Anterior cingulate cortex (tissue), 58 donors: ENCODE measurements around the gene KIAA0586.
"Not testable (repeated sequence)": the region's sequence is repeated elsewhere in the genome, so short reads cannot be mapped to it uniquely, and the experiment has no call there.

Experiments used
- DNase-seq, 58 donors: peaks; one replicate each; lab custom pipeline; 2025; lab: John Stamatoyannopoulos, UW

Gene KIAA0586

DNA sequence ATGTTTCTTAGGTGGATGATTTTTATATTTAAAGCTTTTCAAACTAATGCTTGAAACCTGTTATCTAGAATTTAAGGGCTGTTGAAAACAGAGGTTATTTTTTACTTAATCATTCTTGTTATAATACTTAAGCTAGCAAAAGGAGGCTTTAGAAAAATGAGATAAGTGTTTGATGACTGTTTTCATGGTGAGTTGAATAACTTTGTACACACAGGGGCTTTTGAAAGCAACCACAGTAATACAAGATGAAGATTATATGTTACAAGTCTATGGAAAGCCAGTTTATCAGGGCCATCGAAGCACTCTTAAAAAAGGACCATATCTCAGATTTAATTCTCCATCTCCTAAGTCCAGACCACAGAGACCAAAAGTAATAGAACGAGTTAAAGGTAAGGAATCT, 33.3 kb downstream of the KIAA0586 start:
- DNase-seq = no peak

DNA sequence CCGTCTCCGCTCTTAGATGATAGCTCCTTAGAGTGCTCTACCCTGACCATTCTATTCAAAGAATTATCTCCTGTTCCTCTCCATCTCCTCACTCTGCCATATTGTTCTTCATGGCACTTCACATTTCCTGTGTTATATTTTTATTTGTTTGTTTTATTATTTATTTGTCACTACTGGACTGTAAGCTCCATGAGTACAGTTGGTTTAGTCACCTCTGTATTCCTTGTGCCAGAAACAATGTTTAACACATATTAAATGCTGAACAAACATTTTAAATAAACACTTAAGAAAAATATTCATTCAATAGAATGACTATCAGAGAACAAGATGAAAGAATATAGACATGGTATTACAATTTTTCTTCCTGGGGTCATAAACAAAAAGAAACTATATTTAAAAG, 35.6 kb downstream of the KIAA0586 start:
- no peak for DNase-seq

DNA sequence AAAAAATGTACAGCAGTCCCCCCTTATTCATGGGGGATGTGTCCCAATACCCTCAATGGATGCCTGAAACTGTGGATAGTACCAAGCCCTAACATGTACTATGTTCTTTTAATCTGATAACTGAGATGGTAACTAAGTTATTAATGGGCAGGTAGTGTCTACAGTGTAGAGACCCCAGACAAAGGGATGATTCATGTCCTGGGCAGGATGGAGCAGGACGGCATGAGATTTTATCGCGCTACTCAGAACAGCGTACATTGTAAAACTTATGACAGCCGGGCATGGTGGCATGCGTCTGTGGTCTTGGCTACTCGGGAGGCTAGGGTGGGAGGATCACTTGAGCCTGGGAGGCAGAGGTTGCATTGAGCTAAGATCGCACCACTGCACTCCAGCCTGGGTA, 37.1 kb downstream of the KIAA0586 start:
- no peak for DNase-seq

DNA sequence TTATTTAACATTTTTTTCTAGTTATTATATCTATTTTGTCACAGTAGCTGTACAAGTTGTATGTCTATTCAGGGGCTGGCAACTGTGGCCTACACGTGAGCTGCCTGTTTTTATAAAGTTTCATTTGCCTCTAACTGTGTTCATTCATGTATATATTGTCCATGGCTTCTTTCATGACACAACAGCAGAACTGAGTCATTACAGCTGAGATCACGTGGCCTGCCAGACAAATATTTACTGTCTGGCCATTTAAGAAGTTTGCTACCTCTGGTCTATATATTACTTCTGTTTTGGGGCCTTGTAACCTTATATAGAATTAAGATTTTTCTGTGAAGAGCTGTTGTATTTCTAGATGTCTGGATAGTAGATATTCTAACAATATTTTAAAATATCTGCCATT, 37.9 kb downstream of the KIAA0586 start:
- no peak for DNase-seq

DNA sequence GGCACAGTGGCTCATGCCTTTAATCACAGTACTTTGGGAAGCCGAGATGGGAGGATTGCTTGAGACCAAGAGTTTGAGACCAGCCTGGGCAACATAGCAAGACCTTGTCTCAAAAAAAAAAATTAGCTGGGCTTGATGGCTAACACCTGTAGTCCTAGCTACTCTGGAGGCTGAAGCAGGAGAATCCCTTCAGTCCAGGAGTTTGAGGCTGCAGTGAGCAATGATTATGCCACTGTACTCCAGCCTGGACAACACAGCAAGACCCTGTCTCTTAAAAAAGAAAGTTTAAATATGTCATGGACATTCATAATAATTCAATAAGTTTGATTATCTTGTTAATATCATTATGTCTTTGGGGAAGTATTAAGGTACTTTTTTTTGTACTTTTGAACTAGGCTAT, 38.9 kb downstream of the KIAA0586 start:
- no peak for DNase-seq

DNA sequence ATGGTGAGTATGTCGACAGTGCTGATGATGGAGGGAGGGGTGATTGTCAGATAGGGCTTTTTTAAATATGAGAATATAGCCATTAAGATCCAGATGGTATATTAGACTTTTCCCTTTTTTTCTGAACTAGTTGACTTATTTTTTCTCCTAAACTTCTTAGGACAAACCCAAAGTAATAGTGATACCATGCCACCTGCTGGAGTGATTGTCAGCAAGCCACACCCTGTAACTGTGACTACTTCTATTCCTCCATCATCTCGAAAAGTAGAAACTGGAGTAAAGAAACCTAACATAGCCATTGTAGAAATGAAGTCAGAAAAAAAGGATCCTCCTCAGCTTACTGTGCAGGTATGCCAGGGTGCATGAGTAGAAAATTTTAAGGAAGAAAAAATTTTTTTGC, 40.1 kb downstream of the KIAA0586 start:
- no peak for DNase-seq

DNA sequence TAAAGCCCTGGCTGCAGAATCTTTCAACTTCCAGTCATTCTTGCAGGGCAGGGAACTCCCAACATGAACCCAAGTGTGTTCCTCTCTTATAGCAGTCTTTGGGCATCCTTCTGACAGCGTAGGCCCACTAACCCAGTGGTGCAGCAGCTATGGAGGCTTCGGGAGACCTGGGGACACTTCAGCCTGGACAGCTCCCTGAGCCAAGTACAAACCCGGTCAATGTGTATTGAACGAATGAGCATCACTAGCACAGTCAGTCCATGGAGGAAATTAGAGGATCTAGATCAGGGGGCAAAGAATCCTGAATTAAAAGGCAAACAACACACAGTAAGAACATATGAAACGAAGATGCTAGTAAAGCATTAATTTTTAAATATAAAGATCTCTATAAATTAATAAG, 41.8 kb downstream of the KIAA0586 start:
- no peak for DNase-seq

DNA sequence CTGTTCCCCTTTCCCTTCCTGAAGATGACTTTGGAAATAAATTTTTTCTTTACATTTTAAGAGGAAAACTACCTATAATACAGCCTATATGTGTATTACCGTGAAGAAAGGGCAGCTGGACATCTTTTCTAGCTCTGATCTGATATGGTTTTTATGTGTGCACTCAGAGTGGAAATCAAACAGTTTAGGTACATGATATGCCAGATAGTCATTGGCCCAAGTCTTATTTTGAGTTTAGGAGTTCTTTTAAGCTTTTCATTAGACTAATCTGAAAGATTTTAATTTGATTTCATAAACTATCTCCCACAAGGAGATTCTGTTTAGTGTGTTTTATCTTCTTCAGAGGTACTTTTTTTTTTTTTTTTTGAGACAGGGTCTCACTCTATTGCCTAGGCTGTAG, 48.8 kb downstream of the KIAA0586 start:
- DNase-seq = no peak

DNA sequence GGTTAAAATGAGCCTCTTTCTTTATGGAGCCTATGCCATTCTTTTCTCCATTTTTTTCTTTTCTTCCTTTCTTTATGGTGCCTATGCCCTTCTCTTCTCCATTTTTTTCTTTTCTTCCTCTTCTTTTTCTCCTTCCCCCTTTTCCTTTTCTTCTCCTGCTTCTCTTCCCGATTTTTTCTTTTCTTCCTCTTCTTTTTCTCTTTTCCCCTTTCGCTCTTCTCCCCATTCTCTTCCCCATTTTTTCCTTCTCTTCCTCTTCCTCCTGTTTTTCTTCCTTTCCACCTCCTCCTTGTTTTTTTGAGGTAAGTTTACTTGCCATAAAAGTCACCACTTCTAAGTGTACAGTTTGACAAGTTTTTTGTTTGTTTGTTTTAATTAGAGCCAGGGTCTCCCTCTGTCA, 50.1 kb downstream of the KIAA0586 start:
- DNase-seq = no peak

DNA sequence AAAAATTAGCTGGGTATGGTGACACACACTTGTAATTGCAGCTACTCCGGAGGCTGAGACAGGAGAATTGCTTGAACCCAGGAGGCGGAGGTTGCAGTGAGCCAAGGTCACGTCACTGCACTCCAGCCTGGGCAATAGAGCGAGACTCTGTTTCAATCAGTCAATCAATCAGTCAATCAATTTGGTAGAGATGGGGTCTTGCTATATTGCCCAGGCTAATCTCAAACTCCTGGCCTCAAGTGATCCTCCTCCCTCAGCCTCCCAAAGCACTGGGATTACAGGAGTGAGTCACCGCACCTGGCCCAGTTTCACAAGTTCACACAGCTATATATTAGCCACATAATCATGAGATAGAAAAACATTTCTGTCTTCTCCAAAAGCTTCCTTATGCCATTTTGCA, 50.8 kb downstream of the KIAA0586 start:
- DNase-seq = not testable (repeated sequence)

DNA sequence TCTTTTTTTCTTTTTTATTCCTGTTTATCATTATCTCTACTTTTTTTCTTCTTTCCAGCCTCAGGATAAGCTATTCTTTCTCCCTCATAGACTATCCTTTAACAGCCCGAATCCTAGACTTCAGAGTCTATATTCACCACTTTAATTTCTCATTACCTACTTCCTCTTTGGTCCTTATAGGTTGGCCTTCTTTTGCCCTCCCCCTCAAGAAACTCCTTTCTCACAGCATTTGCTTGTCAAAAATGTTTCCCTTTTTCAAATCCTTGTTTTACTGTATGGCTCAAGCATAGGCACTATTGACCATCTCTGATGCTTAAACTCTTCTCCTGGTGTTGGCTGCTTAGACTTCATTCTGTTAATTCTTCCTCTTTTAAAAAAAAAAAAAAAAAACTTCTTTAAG, 52.5 kb downstream of the KIAA0586 start:
- DNase-seq = no peak

DNA sequence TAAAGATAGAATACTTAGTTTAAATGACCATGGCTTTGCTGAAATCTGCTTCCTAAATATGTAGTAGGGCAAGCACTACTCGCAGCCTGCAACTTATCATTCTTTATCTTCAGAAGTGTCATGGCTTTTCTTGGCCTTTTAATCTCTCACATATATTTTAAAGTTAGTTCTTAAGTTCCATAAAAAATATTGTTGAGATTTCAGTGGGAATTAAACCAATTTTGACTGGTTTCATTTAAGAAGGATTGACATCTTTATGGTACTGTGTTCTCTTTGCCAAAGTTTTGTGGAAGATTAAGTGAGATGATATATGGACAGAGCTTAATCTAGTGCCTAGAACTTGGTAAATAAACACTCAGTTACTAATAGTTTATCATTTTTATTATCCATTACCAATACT, 56.7 kb downstream of the KIAA0586 start:
- DNase-seq = no peak

DNA sequence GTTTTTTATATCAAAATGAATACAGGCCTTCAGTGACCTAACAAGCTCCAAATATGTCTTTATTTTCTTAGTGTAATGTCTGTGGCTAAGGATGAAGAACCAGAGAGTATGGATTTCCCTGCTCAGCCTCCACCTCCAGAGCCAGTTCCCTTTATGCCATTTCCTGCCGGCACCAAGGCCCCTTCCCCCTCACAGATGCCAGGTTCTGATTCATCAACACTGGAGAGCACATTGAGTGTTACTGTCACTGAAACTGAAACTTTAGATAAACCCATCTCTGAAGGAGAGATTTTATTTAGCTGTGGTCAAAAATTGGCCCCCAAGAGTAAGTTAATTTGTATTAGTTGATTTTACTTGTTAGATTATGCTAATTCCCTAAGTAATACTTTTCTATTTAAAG, 61.0 kb downstream of the KIAA0586 start:
- no peak for DNase-seq

DNA sequence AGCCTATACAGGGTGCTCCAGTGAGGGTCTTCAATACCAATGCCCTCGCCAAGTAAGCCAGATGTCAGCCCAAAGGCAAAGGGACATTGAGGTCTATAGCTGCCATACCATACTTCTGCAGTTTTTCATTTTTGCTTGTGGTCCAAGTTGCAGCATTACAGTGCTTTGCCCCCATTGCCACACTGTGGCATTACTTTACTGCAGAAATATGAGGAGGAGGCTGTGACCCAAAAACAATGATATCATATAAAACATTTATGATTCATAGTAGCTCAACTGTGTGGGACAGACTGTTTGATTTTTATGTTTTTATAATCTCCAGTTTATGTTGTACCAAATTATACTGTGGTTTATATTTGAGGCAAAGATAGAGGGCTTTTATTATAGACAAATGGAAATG, 64.1 kb downstream of the KIAA0586 start:
- DNase-seq = no peak

DNA sequence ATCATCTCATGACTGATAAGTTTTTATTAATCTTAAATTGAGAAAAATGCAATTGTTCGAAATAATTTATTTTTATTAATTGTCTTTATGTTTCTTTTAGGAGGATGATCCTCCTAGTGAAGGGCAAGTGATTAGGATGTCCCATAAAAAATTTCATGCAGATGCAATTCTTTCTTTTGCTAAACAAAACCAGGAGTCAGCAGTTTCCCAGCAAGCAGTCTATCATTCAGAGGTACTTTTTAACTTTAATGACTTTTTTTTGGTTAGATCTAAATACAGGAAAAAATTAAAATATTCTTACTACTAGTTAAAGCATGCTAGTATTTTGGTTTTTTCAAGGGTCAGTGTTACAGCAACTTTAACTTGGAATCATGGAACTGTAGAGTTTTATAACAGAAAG, 64.5 kb downstream of the KIAA0586 start:
- no peak for DNase-seq

DNA sequence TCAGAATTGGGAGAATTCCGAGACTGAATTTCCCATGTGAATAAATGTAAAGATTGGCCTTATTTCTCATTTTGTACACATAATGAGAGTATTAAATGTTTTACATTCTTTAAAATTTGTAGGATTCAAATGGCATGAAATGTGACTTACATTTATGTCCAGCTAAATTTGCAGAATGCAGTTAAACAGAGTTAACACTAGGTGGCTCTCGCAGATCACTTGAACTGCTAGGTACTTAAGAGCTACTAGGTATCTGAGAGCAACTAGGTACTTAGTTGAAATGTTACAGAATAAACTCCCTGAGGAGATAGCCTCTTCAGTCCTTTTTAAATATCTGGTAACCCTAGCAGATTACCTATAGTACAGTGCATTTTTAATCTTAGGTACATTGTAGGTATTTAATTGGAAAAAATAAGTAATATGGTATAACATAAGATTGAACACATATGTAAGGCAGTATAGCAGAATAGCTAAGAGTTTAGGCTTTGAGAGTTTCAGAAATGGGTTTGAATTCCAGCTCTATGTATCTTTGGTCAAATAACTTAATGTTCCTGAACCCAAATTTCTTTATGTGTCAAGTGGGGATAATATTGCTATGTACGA, 73.8 kb downstream of the KIAA0586 start:
- peak in 8 of 58 donors; percentile 0 to 52 (median 6) for DNase-seq

DNA sequence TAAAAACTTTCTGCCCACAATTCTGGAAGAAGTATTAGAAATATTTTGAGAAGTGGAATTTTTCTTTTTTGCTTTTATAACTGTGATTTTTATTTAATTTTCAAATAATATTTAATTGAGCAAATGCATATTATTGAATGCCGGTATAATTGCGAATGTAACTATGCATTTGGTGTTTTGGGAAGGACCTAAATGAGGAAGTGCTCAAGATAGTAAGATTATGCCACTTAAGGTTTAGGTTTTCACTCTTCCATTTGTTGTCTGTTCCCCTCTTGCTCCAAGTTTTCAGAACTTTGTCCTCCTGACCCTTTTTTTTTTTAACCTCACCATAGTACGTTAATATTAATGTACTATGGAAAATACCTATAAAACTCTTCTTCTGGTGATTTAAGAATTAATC, 85.8 kb downstream of the KIAA0586 start:
- DNase-seq = no peak

DNA sequence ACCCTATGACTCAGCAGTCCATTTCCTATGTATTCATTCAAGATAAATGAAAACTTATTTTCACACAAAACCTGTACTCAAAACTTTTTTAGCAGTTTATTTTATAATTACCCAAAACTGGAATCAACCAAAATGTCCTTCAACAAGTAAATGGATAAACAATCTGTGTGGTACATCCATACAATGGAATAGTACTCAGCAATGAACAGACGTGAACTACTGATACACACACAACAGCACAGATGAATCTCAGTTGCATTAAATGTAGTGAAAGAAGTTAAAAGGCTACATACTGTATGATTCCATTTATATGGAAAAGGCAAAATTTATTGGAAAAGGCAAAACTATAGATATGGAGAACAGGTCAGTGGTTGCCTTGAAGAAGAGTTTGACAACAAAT, 90.1 kb downstream of the KIAA0586 start:
- no peak for DNase-seq

DNA sequence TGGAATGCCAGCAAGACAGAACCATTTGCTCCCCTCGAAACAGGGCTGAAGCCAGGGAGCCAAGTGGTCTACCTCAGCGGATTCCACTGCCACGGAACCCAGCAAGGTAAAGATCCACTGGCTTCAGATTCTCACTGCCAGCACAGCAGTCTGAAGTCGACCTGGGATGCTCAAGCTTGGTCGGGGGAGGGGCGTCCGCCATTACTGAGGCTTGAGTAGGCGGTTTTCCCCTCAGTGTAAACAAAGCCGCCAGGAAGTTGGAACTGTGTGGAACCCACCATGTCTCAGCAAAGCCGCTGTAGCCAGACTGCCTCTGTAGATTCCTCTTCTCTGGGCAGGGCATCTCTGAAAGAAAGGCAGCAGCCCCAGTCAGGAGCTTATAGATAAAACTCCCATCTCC, 98.2 kb downstream of the KIAA0586 start:
- DNase-seq = not testable (repeated sequence)

DNA sequence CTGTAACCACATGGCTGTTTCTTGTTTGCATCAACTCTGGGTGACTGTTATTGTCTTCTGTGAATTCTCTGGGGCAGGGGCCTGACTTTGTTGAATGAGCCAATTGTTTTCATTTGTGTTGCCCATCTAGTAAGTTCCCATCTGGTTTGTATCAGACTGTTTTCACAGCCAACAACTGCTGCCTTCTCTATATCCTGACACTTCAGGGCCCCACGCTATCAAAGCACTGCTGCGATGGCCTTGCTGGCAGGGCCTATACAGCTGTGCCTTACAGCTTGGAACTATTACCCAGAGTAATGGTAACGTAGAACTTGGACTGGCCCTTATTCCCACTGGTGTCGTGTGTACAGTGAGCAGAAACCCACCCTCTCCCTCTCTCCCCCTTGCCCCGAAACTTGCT, 105.9 kb downstream of the KIAA0586 start:
- DNase-seq = peak in 35 of 58 donors; percentile 1 to 83 (median 34)

DNA sequence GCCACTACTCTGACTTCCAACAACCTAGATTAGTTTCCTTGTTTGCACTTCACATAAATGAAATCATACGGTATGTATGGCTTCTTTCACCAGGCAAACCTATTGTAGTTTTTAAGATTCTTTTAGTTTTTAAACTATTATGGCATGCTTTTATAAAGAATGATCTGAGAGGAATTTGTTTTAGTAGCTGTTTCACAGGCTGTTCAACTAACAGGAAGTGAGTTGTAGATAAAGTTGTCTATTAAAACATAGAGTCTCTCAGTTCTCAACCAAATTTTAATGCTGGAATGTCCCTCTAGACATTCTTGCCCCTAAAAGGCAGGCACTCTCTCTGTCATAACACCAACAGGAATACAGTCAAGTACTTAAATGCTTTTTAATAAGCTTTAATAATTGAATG, 107.5 kb downstream of the KIAA0586 start:
- no peak for DNase-seq

DNA sequence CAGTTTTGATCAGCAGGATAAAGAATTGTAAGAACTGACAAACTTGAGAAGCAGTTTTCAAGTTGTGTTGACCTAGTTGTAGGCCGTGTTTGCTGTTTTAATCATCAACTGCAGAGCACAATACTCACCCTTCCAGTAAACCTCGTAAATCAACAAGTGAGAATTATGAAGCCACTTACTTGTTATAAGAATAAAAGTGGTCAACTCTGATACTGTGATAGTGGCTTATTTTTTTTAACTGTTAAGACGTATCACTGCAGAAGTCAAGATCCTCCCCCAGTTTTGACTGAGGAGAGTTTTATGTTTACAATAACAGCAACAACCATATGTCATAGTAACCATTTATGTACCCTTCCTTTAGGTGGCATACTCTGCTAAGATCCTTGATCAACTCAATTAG, 109.5 kb downstream of the KIAA0586 start:
- DNase-seq = no peak
